C4-2B (cell line): ENCODE data around the gene OPCML.

Experiments used
- ZFX ChIP-seq: fragments of 450-650 bp; IDR thresholded peaks from 2 replicates; pipeline ENCODE4 v1.6.1; 2017
- TF ChIP-seq, protein P1 (sequence below): fragments of 450-650 bp; conservative IDR thresholded peaks from 2 replicates; pipeline ENCODE4 v1.5.1; 2017; ENCODE audit warnings: mild to moderate bottlenecking

DNA sequence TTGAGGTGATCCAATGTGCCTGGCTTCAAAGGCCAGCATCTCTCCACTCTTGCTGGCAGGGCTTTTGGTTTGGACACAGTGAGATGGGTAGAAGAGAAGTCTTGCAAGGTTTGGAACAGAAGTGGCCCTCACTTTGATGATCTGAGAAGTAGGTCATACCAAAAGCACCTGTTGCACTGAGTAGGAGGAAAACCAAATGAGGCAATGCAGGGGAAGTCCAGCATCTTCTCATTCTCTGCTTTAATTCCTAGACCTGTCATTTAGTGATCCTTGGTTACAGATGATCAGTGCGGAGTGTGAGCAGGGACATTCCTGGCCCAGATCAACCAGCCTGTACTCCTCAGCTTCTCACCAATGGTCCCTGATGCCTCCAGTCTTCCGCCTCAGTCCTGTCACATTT lies 990.5 kb downstream of the OPCML start:
- TF ChIP-seq, protein P1, sequence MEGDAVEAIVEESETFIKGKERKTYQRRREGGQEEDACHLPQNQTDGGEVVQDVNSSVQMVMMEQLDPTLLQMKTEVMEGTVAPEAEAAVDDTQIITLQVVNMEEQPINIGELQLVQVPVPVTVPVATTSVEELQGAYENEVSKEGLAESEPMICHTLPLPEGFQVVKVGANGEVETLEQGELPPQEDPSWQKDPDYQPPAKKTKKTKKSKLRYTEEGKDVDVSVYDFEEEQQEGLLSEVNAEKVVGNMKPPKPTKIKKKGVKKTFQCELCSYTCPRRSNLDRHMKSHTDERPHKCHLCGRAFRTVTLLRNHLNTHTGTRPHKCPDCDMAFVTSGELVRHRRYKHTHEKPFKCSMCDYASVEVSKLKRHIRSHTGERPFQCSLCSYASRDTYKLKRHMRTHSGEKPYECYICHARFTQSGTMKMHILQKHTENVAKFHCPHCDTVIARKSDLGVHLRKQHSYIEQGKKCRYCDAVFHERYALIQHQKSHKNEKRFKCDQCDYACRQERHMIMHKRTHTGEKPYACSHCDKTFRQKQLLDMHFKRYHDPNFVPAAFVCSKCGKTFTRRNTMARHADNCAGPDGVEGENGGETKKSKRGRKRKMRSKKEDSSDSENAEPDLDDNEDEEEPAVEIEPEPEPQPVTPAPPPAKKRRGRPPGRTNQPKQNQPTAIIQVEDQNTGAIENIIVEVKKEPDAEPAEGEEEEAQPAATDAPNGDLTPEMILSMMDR, result no peak
- TF ChIP-seq ZFX, result no peak
